VCaP (cell line): ENCODE data around the gene RNF187.

Source experiments
- H3K27ac ChIP-seq: fragments of 450-650 bp; 2 replicates; pipeline ENCODE4 v1.5.1; 2017
- TF ChIP-seq, protein P1 (sequence below): fragments of 450-650 bp; conservative IDR thresholded peaks from 2 replicates; pipeline ENCODE4 v1.5.1; 2017; ENCODE audit warnings: mild to moderate bottlenecking, moderate library complexity

RNF187 gene

DNA sequence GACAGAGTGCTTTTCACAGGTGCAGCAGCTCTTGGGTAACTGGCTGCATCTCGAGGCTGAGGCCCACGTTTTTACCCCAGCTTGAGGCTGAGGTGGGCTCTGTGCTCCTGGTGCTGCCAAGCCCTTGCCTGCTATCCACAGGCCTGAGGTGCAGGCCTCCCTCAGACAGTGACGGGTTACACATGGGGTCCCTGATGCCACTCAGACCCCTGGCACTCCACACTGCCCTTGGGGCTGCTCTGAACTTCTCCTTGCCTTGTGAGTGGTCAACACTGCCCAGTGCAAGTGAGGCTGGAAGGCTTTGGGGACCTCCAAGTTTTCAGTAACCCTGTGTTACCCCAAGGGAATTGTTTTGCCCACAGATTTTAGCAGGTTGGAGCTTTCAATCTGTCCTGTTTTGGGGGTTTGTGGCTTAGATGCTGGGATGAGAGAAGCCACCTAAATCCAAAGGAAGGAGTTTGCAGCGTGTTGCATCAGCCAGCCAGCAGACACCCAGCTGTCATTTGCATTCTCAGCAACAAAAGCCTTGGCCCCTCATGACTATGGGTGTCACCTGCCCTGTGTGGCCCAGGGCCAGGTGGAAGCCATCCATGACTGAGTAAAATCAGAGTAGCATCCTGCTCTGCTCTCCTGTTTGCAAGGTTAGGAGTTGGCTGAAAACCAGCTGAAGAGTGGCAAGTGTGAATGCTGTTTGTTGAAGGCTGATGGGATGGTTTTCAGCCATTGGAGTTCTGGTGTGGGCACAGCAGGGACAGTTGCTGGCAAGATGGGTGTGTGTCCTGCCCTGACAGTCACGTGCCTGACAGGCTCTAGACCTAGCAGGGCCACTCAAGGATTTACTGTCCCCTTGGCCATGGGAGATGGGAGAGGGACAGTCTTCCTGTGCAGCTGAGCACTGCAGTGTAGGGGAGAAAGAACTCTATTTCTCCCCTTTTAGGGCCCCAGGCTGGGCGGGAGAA, 3.2 kb downstream of the RNF187 start:
- H3K27ac ChIP-seq = peak overlapping the region; percentile 99
- TF ChIP-seq, protein P1, sequence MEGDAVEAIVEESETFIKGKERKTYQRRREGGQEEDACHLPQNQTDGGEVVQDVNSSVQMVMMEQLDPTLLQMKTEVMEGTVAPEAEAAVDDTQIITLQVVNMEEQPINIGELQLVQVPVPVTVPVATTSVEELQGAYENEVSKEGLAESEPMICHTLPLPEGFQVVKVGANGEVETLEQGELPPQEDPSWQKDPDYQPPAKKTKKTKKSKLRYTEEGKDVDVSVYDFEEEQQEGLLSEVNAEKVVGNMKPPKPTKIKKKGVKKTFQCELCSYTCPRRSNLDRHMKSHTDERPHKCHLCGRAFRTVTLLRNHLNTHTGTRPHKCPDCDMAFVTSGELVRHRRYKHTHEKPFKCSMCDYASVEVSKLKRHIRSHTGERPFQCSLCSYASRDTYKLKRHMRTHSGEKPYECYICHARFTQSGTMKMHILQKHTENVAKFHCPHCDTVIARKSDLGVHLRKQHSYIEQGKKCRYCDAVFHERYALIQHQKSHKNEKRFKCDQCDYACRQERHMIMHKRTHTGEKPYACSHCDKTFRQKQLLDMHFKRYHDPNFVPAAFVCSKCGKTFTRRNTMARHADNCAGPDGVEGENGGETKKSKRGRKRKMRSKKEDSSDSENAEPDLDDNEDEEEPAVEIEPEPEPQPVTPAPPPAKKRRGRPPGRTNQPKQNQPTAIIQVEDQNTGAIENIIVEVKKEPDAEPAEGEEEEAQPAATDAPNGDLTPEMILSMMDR = no peak

DNA sequence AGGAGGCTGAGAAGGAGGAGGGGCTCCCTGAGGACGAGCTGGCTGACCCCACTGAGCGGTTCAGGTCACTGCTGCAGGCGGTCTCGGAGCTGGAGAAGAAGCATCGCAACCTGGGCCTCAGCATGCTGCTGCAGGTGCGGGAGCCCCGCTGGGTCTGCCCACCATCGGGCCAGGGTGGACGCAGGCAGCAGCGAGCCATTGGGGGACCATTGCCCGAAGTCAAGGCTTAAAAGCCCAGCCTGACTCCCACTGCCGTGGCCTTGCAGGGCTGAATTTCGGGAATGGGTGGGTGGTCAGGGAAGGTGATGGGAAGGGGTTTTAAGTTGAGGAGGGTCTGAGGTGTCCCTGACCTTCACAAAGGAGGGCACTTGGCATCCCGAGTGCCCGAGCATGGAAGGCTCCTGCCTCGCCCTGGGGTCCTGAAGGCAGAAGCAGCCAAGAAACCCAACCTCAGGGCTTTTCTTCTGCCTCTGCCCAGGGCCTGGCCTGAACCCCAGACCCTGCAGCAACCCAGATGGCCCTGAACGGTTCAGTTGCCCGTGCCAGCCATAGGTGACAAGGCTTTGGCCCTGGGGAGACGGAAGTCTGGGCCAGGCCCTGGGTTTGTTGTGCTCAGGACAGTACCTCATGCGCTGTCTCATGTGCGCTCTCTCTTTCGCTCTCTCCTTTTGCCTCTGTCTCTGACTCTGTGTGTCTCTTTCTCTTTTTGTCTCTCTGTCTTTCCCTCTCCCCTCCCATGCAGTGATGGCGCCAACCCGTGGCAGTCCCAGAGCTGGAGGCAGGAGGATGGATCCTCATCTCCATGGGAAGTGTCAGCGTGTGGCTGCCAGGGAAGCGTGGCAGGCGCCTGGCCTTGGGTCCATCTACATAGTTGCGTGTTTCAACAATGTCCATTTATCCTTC, 6.2 kb downstream of the RNF187 start:
- peak overlapping the region; percentile 99; the same call in 1 of the 2 replicates for H3K27ac ChIP-seq
- TF ChIP-seq, protein P1 = no peak

- H3K27ac ChIP-seq = no peak overlapping the region
- TF ChIP-seq, protein P1 = no peak
Measured at GRCh38 chr1:228494044-228494353, 6.8 kb downstream of the RNF187 start.

DNA sequence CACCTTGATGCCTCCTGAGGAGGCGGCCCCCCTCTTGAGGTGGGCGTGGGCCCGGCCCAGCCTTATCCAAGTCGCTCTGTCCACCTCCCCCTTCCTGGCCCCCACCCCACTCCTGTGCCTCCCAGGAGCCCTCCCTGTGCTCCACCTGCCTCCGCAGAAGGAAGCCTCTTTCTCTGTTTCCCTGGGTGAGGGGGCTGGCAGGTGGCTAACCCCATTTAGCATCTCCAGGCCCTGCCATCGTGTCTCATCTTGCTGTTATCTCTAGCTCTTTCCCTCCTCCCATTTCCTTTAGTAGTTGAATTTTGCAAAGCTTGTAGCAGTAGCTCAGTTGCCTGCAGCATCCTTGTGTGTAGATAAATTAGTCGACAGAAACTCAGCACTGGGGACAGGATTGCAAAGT, 7.2 kb downstream of the RNF187 start:
- TF ChIP-seq, protein P1 = no peak
- H3K27ac ChIP-seq = no peak overlapping the region

DNA sequence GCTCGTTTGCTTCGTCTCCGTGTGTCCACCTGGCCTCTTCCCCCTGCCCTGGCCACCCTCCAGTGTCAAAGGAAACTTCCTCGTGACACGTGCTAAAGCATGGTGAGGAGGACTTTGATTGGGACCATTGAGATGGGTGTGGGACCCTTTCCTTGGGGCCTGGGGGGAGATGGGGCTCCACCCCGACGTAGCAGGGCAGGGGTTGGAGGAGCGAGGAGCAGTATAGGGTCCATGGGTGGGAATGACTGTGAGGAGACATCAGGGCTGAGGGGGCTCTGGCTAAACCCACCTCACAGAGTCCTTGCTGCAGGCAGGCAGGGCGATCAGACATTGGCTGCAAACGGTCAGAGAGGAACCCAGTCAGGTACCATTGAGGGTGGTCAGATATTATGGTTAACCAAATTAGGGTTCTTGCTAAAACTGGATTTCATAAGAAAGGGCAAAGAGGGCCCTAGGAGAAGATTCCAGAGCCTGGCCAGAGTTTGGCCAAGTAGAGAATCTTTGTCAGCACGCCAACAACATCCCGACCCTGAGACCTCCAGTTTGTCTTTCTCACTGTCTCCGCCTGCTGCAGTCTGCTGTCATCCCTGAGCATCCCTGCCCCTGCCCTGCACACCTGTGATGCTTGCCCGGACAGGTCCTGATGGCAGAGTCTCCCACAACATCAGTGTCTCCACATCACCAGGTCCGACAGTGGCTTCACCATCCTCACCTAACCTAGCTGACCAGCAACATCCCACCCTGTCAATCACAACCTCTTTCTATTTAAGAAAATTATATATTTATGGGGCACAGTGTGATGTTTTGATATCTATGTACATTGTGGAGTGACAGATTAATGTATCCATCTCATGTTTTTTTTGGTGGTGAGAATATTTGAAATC, 8.0 kb downstream of the RNF187 start:
- no peak overlapping the region for H3K27ac ChIP-seq
- TF ChIP-seq, protein P1 = no peak

GRCh38 chr1:228496084-228496483, 8.9 kb downstream of the RNF187 start:
- no peak overlapping the region for H3K27ac ChIP-seq
- TF ChIP-seq, protein P1 = no peak
